WI38 (cell line): Measurements from ENCODE around the gene PAN3.

Experiments used
- H3K4me3 ChIP-seq: 2 replicates; pipeline ENCODE4 v1.5.1; 2011; ENCODE audit warnings: low read depth, mild to moderate bottlenecking, control low read depth, low read length
- TF ChIP-seq, protein P1 (sequence below): IDR thresholded peaks from 2 replicates; pipeline ENCODE4 v1.5.1; 2012; ENCODE audit warnings: low read depth, mild to moderate bottlenecking, control low read depth, low read length

The PAN3 gene

DNA sequence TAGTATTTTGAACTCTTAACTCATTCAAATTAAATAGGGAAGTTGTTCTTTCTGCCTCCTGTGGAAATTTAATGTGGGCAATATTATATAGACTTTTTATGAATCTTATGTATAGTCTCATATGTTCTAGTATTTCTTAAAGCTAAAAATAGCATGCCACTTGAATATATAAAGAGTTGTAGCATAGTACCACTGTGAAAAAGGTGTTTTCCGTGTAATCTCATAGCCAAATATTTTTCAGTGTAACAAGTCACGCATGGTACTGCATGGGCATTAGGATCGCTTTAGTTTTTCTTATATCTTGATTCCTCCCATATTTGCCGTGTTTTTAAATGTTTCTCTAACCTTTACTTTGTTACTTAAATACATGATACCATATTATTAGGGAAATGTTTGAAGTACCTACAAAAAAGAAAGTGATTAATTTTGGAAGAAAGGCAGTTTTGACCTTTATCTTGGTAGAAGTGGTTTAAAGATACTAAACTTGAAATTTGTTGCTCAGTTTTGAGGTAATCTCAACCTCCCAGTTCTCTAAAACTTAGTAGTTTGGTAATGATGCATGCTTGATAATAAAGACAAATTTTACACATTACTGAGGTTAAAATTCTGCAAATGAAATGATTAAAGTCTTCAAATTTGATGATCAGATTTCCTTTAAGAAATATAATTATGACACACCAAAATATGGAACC is 81.2 kb downstream of the PAN3 start:
- TF ChIP-seq, protein P1, sequence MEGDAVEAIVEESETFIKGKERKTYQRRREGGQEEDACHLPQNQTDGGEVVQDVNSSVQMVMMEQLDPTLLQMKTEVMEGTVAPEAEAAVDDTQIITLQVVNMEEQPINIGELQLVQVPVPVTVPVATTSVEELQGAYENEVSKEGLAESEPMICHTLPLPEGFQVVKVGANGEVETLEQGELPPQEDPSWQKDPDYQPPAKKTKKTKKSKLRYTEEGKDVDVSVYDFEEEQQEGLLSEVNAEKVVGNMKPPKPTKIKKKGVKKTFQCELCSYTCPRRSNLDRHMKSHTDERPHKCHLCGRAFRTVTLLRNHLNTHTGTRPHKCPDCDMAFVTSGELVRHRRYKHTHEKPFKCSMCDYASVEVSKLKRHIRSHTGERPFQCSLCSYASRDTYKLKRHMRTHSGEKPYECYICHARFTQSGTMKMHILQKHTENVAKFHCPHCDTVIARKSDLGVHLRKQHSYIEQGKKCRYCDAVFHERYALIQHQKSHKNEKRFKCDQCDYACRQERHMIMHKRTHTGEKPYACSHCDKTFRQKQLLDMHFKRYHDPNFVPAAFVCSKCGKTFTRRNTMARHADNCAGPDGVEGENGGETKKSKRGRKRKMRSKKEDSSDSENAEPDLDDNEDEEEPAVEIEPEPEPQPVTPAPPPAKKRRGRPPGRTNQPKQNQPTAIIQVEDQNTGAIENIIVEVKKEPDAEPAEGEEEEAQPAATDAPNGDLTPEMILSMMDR: no peak
- no peak overlapping the region for H3K4me3 ChIP-seq

DNA sequence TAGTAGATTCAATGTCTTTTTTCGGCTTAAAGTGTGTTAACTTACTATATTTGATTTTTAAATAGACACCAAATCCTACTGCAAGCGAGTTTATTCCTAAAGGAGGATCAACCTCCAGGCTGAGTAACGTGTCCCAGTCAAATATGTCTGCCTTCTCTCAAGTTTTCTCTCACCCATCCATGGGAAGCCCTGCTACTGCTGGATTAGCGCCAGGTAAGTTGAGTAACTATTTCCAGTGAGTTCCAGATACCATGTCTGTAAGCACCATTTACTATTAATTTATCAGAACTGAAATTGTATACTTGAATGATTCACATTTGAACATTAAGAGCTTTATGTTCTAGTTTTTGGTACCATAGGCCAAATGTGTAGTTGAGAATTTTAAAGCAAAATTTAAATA is 81.8 kb downstream of the PAN3 start:
- TF ChIP-seq, protein P1: no peak

DNA sequence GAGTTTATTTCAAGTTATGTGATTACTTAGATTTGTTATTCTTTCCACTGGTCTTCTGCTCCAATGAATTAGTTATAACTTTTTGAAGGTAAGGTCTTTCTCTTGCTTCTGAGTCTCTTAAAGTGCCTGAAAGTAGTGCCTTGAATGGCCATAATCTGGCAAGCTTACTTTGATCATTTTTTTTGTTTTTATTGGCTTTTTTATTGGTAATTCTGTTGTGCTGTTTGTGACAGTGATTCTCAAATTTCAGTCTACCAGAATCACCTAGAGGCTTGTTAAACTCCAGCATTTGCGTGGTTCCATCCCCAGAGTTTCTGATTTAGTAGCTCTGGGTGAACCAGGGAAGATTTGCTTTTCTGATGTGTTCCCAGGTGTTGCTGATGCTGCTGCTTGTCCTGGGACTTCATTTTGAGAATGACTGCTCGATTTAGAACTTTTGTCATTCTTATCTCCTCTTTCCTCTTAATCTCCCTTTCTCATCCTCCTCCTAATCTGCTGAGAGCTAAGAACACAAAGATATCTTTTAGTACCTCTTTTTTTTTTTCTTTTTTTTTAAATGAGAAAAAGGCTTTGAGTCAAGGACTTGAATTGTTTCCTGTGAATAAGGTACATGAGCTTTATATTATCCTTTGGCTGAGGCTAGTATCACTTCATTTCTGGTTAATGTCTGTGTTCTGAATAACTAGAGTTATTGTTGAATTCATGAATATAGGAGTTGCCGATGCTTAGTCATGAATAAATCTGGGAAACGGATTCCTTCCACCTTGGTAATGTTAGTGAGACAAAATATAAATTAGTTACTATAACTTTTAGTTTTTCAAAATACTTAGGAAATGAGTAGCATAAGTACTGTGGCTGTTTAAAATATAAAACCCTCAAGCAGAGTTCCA is 91.4 kb downstream of the PAN3 start:
- TF ChIP-seq, protein P1: no peak
- no peak overlapping the region for H3K4me3 ChIP-seq

More for the DNA sequence above, 81.8 kb downstream of the PAN3 start:
- H3K4me3 ChIP-seq: no peak overlapping the region

DNA sequence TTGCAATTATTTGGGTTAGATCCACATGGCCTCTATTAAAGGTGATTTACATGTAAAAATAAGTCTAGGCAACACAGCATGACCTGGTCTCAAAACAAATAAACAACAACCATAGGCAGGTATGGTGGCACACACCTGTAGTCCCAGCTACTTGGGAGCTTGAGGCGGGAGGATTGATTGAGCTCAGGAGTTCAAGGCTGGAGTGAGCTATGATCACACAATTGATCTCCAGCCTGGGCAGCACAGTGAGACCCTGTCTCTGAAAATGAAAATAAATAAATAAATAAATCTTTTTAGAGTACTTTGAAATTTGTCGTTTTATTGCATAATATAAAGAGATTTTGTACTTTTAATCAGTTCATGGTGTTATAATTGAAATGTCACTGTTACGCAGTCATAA is 93.3 kb downstream of the PAN3 start:
- H3K4me3 ChIP-seq: no peak overlapping the region
- TF ChIP-seq, protein P1: no peak

DNA sequence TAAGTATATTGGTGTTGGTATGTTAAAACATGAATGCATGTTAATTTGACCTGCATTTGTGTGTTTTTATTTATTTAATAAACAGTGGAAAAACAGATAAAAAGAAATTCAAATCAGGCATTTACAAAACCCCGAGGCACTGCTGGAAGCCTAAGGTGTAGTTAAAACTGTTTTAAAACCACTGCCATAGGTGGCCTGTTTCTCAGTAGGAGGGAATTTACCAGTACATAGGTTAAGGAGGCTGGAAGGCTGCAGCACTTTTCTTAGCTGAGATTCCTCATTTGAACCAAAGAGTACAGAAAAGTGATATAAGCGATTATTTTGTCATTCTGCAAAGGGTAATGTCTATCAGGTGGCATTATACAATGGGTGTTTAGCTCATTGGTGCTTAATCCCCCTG is 99.6 kb downstream of the PAN3 start:
- TF ChIP-seq, protein P1: no peak
- no peak overlapping the region for H3K4me3 ChIP-seq

DNA sequence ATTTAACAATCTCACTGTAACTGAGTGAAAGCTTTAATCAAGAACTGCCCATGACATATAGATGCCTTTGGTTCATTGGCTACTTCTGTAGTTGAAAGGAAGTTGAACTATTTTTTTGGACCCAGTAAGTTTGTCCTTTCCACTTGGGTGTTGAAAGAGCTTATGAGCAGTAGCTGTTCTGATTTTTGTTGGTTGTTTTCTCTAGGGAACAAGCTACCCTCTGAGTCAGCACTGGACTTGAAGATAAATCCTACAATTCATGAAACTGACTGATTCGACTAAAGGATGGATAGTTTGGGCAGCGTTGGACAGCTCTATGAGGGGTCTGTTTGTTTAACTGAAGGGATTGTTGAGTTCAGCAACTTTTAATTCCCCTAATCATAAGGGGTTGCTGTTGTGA is 101.0 kb downstream of the PAN3 start:
- TF ChIP-seq, protein P1: no peak
- no peak overlapping the region for H3K4me3 ChIP-seq

DNA sequence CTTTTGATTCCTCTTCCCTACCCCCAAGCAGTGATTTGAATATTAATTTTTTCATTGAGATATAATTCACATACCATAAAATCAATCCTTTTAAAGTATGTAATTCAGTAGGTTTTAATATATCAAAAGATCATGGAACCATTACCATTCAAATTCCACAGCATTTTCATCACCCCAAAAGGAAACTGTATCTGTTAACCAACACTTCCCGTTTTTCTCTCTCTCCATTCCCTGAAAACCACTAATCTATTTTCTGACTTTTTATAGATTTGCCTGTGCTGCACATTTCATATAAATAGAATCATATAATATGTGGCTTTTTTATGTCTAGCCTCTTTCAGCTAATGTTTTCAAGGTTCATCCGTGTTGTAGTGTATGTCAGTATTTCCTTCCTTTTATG is 107.1 kb downstream of the PAN3 start:
- H3K4me3 ChIP-seq: no peak overlapping the region
- TF ChIP-seq, protein P1: no peak
